Stomach (tissue), 9 donors: ENCODE results near the gene TMC2. TPM values are rescaled to one million over a fixed set of nuclear protein-coding genes. Genes with fewer than 3 reads are reported as not detected.

Experiments used
- DNase-seq, 2 donors: peaks; one replicate each; pipeline versions ENCODE4 v3.0.0 to v3.0.0-alpha.2; 2013 to 2019
- H3K27ac ChIP-seq, 5 donors: fragments of 200-600 bp in 4 of 5; sonication (generic) in 4 of 5; one replicate each; pipeline ENCODE4 v1.5.1; 2013 to 2019; ENCODE audit warnings: mild to moderate bottlenecking in 1 of 5, moderate library complexity in 1 of 5
- H3K27me3 ChIP-seq, 3 donors: fragments of 200-600 bp; sonication (generic); one replicate each; pipeline ENCODE4 v1.5.1; 2017 to 2019; ENCODE audit warnings: mixed run types in 1 of 3
- H3K36me3 ChIP-seq, 4 donors: fragments of 200-600 bp; sonication (generic); 1 replicate in 3 of 4; 2 replicates in 1 of 4; pipeline ENCODE4 v1.5.1; 2016 to 2019
- H3K4me1 ChIP-seq, 4 donors: fragments of 200-600 bp; sonication (generic); one replicate each; pipeline ENCODE4 v1.5.1; 2016 to 2019
- H3K4me3 ChIP-seq, 4 donors: fragments of 200-600 bp; sonication (generic) in 3 of 4; one replicate each; pipeline ENCODE4 v1.5.1; 2016 to 2019; ENCODE audit warnings: mild to moderate bottlenecking in 1 of 4
- H3K9me3 ChIP-seq, 4 donors: fragments of 200-600 bp; sonication (generic); one replicate each; pipeline ENCODE4 v1.5.1; 2016 to 2019
- CTCF ChIP-seq, 7 experiments: fragments of 450-650 bp in 4 of 7; fragments of 200-600 bp in 3 of 7; sonication (generic) in 3 of 7; IDR thresholded peaks; one replicate each; pipeline ENCODE4 v1.5.1; 2016 to 2019; ENCODE audit warnings: antibody characterized with exemption in 7 of 7, control low read depth in 2 of 7, mild to moderate bottlenecking in 1 of 7
- EP300 ChIP-seq: sonication (generic); formaldehyde crosslinking; IDR thresholded peaks from one replicate; pipeline ENCODE4 v1.6.1; 2017; ENCODE audit warnings: antibody characterized with exemption
- POLR2A ChIP-seq, 4 donors: fragments of 450-650 bp; IDR thresholded peaks; one replicate each; pipeline ENCODE4 v1.6.1; 2016; ENCODE audit warnings: antibody characterized with exemption in 4 of 4, control low read depth in 2 of 4, mild to moderate bottlenecking in 1 of 4, moderate library complexity in 1 of 4
- POLR2AphosphoS5 ChIP-seq, 3 donors: sonication (generic); formaldehyde crosslinking; IDR thresholded peaks; one replicate each; pipeline ENCODE4 v1.6.1; 2016; ENCODE audit warnings: antibody characterized with exemption in 3 of 3
- WGBS, 5 donors: extraction: QIAGEN DNeasy Blood & Tissue Kit in 3 of 5; methylation state at CpG; one replicate each; pipeline versions ENCODE4 v1.1.5 to v1.1.7; 2013 to 2018; 5-methylcytosine and 5-hydroxymethylcytosine counted together
- intact Hi-C: fragments of 100-400 bp; cut with DNase I; formaldehyde crosslinking; loops from one replicate; pipeline ENCODE4 v1.15.1; 2023; ENCODE audit warnings: low total_unique reads
- polyA plus RNA-seq, 3 donors: library from polyadenylated mRNA; stranded (reverse); fragments of 200-250 nt; gene quantifications; one replicate each; pipeline ENCODE4 v1.2.3, GENCODE V29; 2013
- total RNA-seq, 5 donors: library from RNA; depleted of rRNA; stranded (reverse); fragments of >200 nt; gene quantifications; one replicate each; pipeline versions ENCODE4 v1.1.0 to v1.2.3, GENCODE V29; 2014 to 2016
- donor health status: healthy with polysubstance abuse.
- donor health status: Bipolar disorder and iron deficiency.
- donor health status: healthy.

TMC2 gene
- total and polyA plus RNA-seq, 8 donors, result 0.03 TPM; not detected in 7

- DNase-seq, result no peak
- no peak overlapping the region for H3K4me3 ChIP-seq
- TF ChIP-seq POLR2A (IDR thresholded peaks at IDR 0.05), result no peak
- no peak for TF ChIP-seq POLR2AphosphoS5 (IDR thresholded peaks at IDR 0.05)
- TF ChIP-seq CTCF (IDR thresholded peaks at IDR 0.05), result no peak
- TF ChIP-seq EP300, result no peak
- WGBS, 5 donors, result 79 to 91% (median 83%) methylated on average over 6 of the region's 6 CpGs
- intact Hi-C loops, result no loop called here
- H3K4me1 ChIP-seq, result no peaks in the 10 kb centered on the region
- H3K36me3 ChIP-seq, result no peaks in the 10 kb centered on the region
- peaks cover 0 to 14% (median 0%) of the 10 kb centered on the region in 3 donors for H3K27me3 ChIP-seq
- H3K9me3 ChIP-seq, result no peaks in the 10 kb centered on the region
- no peak overlapping the region for H3K27ac ChIP-seq
These were observed 82.4 kb downstream of the TMC2 start for GRCh38 chr20:2618815-2619214.

GRCh38 chr20:2619337-2619736 is 83.0 kb downstream of the TMC2 start:
- 47 to 72% (median 62%) methylated on average over 2 of the region's 2 CpGs for WGBS, 5 donors
- H3K9me3 ChIP-seq, result no peaks in the 10 kb centered on the region
- TF ChIP-seq EP300, result no peak
- TF ChIP-seq CTCF (IDR thresholded peaks at IDR 0.05), result no peak
- no peak for TF ChIP-seq POLR2AphosphoS5 (IDR thresholded peaks at IDR 0.05)
- no peak for TF ChIP-seq POLR2A (IDR thresholded peaks at IDR 0.05)
- H3K27me3 ChIP-seq, result peaks cover 0 to 14% (median 0%) of the 10 kb centered on the region in 3 donors
- H3K36me3 ChIP-seq, result no peaks in the 10 kb centered on the region
- DNase-seq, result no peak
- H3K4me1 ChIP-seq, result no peaks in the 10 kb centered on the region
- intact Hi-C loops, result no loop called here
- no peak overlapping the region for H3K27ac ChIP-seq
- H3K4me3 ChIP-seq, result no peak overlapping the region

- H3K9me3 ChIP-seq, result no peaks in the 10 kb centered on the region
- intact Hi-C loops, result no loop called here
- H3K27me3 ChIP-seq, result peaks cover 0 to 14% (median 0%) of the 10 kb centered on the region in 3 donors
- no peak overlapping the region for H3K4me3 ChIP-seq
- no peak for DNase-seq
- no peaks in the 10 kb centered on the region for H3K36me3 ChIP-seq
- H3K27ac ChIP-seq, result no peak overlapping the region
- H3K4me1 ChIP-seq, result no peaks in the 10 kb centered on the region
- 79 to 89% (median 84%) methylated on average over 3 of the region's 3 CpGs for WGBS, 5 donors
- TF ChIP-seq EP300 (no peak), POLR2AphosphoS5 (IDR thresholded peaks at IDR 0.05) (no peak), POLR2A (IDR thresholded peaks at IDR 0.05) (no peak), CTCF (IDR thresholded peaks at IDR 0.05) (no peak)
These were observed 83.7 kb downstream of the TMC2 start for GRCh38 chr20:2619961-2620595.

- H3K4me3 ChIP-seq, result no peak overlapping the region
- WGBS, 5 donors, result 68 to 83% (median 76%) methylated on average over 4 of the region's 4 CpGs
- peaks cover 0 to under 1% (median 0%) of the 10 kb centered on the region in 3 donors for H3K27me3 ChIP-seq
- DNase-seq, result no peak
- peaks cover 0 to 13% (median 10%) of the 10 kb centered on the region in 4 donors for H3K9me3 ChIP-seq
- no peaks in the 10 kb centered on the region for H3K36me3 ChIP-seq
- H3K4me1 ChIP-seq, result no peaks in the 10 kb centered on the region
- peak overlapping the region in 1 of 5 donors; percentile 29 for H3K27ac ChIP-seq
- intact Hi-C loops, result no loop called here
- TF ChIP-seq CTCF (IDR thresholded peaks at IDR 0.05) (no peak), POLR2AphosphoS5 (IDR thresholded peaks at IDR 0.05) (no peak), EP300 (no peak), POLR2A (IDR thresholded peaks at IDR 0.05) (no peak)
These were observed 87.8 kb downstream of the TMC2 start for GRCh38 chr20:2624190-2624589.
